ENCODE results near the gene ARPC2.

- TF ChIP-seq CTCF (IDR thresholded peaks at IDR 0.05) (no peak), POLR2A (IDR thresholded peaks at IDR 0.05) (no peak), EP300 (IDR thresholded peaks at IDR 0.05) (no peak)
Observed at GRCh38 chr2:218226903-218227302, 9.9 kb downstream of the ARPC2 start.
